DMS79 treated with DMSO at 0.1 percent for 48 hours (cell line): Measurements from ENCODE around the gene UNC5A.
A peak's percentile ranks its signal among the peaks of the same experiment; 100 is the strongest.

Source experiments
- DNase-seq: peaks from one replicate; lab custom pipeline; 2025; lab: John Stamatoyannopoulos, UW

The UNC5A gene

GRCh38 chr5:176880366-176881020 is 70.1 kb downstream of the UNC5A start:
- no peak for DNase-seq

- DNase-seq: no peak
These were observed 70.8 kb downstream of the UNC5A start for GRCh38 chr5:176881021-176881749.

DNA sequence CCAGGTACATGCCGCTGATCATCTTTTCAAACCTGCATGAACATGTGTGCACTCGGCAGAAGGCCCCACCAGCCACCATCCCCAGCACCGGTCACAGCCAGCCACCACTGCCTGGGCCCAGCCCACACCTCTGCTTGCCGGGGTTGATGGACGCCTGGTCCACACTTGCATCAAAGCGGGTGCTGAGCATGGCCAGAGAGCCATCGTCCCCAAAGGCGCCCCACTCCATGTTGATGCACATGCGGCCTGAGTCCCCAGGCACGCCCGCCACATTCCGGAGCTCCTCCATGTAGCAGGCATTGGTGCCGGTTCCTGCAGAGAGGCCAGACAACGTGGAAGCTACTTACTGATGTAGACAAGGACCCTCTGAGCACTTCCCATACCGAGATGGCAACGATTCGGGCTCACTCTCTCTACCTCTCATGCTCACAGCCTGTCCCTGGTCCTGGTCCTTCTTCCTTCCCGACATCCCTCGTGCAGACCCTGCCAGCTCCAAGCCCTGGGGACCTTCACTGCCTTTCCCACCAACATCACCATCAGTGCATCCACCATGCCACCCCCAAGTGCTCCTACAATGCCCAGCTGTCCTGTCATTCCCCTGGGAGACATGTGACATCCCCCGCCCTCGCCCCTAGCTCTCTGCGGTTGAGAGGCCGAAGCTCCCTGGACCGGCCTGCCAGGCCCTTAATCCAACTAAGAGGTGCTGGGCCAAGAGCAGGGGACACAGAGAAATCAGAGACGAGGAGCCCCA is 71.6 kb downstream of the UNC5A start:
- DNase-seq: no peak

DNA sequence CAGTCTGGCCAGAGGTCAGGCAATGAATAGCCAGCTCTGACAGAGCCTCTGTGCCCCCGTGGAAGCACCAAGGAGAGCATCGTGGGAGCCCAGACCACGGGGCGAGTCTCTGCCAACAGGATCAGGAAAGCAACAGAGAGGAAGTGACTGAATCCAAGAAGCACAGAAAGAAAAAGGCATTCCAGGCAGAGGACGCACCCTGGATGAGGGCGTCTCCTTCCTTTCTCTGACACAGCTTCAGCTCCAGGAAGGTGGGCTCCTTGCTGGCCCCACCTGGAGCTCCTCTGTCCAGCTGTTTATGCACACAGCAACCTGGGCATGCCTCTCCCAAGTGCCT is 72.2 kb downstream of the UNC5A start:
- DNase-seq: no peak

DNA sequence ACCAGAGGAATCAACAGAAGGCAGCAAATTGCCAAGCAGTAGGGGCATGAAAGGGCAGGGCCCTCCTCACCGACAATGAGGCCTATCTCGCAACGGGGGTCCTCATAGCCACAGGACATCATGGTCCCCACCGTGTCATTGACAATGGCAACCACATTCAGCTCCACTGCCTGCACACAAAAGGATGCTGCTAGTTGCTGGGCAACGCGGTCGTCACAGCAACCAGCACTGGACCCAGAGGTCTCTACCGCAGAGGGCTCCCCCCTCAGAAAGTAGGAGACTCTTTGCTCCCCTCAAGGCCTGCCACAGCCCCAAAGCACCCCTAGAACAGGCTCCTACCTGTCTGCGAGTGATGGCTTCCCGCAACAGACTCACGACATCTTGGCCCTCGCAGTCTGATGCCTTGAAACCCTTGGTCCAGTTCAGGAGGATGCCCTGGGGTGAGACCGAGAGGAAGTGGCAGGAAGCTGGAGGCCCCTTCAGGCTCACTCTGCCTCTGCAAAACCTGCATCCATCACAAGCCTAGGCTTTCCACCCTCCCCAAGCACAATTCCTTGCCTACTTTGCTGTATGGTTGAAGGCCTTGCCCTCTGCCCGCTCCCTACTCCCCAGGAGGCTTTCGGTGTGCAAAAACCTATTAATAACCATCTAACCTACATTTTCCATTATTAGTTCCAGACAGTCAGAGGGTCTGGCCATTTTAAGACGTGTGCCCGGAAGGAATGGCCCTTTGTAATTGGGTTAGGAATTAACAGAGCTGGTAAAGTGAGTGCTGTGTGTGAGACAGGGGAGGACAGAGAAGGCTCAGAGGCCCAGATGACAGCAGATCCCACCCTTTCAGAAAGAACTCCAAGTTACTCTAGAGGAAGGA is 73.6 kb downstream of the UNC5A start:
- DNase-seq: no peak

DNA sequence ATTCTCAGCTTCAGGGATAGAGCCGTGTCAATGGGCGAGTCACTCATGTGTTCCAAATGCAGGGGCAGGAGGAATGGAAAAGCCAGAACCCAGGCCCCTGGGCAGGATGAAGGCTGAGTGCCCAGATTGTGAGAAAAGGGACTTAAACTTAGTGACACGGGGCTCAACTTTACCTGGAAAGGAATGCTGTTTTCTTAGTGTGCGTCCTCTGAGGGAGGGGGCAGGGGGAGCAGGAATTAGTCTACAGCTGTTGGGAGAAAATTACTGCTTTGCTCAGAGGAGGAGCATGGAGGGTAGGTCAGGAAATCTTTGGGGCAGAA is 74.2 kb downstream of the UNC5A start:
- no peak for DNase-seq

DNA sequence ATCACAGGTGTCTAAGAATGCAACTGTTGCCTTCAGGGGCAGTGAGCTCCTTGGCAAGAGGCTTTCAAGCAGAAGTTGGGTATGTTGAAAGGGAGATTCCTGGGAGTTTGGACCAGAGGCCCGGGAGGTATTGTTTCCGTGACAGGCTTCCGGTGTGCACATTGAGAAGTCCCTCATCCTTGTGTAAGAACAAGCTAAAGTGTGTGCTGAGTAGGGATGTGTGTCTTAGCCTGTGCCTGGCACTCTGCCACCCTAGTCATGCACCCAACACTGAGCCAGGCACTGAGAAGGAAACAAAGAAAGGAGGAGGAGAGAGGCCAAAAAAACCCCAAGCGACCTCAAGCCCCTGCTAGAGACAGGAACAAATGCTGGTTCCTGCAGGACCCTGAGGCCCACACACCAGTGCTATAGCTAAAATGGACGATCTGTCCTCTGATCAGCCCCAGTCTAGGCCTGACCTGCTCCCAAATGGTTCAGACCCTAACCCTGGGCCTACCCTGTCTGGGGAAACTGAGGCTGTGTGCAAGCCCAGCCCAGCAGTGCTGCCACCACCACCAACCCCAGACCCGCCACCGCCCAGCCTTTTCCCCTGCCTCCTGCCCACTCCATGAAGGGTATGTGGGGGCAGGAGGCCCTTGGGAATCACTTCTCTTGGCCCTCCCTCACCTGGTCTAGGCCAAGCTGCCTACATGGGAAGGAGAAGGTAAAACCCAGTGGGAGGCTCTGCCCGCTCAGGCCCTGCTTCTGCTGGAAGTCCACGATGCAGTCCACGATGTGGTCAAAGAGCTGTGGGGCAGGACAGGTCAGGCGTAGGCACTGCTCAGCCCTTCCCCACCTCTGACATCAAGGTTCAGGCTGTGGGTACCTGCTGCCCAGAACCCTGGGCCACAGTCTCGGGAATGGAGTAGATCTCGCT is 76.2 kb downstream of the UNC5A start:
- no peak for DNase-seq

GRCh38 chr5:176887252-176887849 is 77.0 kb downstream of the UNC5A start:
- no peak for DNase-seq

DNA sequence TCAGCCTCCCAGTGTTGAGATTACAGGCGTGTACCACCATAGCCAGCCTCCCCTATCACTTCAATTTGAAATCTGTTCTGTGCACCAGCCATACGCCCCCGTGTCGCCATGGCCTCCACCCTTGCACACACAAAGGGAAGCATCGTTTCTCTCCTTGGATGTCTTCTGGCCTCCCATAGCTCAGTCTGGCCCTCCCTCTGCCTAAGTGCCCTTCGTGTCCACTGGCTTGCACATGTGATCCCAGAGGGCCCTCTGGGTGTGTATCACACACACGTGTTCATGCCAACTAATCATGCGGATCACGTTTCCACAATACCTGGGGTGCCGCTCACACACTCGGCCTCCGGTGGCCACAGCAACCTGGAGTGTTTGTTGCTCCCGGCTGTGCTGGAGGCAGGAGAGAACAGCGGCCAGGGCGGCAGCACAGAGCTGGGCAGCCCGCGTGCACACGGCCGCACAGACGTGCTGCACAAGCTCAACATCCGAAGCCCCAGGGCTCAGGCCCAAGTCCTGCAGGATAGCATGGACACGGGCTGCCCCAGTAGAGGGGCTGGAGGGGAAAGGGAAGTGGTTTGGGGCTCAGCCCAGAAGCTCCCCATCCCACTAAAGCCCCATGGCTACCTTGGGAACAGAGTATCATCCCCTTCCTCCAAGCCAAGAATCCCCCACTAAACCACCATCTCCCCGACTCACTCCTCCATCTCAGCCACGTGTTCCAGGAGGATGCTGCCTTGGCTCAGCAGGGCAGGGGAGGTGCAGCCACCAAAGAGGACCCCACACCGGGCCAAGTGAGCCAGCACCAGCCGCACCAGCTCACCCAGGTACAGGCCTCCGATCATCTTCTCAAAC is 77.9 kb downstream of the UNC5A start:
- DNase-seq: no peak

- no peak for DNase-seq
These were observed 78.5 kb downstream of the UNC5A start for GRCh38 chr5:176888865-176889165.

GRCh38 chr5:176889321-176890280 is 79.2 kb downstream of the UNC5A start:
- no peak for DNase-seq

DNA sequence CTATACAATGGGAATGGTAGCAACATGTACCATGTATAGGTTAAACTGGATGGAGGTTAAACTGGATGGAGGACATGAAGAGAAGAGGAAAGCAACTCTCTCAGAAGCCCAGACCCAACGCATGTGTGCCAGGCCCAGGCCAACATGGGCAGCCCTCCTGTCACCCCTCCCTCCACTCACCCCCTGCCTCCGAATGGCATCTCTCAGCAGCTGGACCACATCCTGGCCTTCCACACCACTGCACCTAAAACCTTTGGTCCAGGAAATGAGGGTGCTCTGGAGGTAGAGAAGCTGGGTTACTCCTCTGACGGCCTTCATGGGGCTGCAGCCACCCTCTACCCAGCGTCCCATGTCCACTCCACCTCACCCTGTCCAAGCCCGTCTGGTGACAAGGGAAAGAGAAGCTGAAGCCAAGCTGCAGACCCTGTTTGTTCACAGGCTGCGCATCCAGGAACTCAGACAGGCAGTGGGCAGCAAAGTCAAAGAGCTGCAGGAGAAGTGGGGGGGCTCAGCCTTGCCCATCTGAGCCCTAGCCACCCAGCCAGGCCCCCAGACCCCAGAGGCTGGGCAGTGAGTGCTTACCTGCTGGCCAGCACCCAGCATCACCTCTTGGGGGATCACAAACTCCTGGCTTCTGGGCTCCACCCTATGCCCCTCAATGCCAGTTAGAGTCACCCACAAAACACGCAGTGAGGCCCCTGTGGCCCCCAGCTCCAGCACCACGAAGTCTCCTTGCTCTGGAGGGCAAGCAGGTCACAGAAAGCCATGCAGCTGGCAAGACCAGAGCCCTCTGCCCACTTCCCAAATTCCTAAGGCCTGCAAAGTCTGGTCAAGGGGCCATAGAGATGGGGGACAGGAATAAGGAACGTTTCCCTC is 80.3 kb downstream of the UNC5A start:
- DNase-seq: no peak

GRCh38 chr5:176891331-176891958 is 81.1 kb downstream of the UNC5A start:
- DNase-seq: peak; percentile 24

- DNase-seq: no peak
These were observed 82.3 kb downstream of the UNC5A start for GRCh38 chr5:176892663-176893062.

DNA sequence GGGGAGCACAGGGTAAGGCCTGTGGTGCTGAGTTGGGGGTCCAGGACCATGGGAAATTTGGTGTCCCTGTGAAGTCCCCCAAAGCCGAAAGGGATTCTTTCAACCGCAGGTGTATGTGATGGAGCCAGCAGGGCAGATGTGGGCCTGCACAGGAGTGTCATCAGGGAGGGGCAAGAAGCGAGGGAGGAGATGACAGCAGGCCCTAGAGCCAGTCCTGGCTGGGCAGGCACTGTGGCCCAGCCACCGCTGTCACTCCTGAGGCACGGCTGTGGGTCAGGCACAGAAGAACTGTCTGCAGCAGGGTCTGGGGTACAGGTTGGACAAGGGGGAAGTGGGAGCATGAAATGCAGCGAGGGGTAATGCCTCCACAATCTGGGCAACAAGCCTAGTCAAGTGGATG is 83.9 kb downstream of the UNC5A start:
- no peak for DNase-seq

- no peak for DNase-seq
These were observed 85.5 kb downstream of the UNC5A start for GRCh38 chr5:176895831-176896230.

DNA sequence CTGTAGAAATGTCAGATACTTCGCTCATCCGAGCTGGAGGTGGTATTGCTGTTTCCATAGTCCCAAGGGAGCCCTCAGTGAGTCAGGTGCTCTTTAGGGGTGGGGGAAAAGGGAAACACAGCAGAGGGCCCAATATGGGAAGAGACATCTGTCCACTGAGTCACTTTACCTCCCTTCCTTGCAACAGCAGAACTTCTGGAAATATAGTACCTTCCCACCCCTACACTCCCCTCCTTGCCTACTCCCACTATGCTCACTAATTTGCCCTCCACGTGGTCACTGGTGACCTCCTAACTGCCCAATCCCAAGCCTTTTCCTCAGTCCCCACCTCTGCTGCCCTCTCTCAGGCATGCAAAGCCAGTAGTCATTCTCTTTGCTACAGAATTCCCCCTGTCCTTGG is 86.9 kb downstream of the UNC5A start:
- DNase-seq: no peak
